ENCODE results near the gene ALK.

The ALK gene

DNA sequence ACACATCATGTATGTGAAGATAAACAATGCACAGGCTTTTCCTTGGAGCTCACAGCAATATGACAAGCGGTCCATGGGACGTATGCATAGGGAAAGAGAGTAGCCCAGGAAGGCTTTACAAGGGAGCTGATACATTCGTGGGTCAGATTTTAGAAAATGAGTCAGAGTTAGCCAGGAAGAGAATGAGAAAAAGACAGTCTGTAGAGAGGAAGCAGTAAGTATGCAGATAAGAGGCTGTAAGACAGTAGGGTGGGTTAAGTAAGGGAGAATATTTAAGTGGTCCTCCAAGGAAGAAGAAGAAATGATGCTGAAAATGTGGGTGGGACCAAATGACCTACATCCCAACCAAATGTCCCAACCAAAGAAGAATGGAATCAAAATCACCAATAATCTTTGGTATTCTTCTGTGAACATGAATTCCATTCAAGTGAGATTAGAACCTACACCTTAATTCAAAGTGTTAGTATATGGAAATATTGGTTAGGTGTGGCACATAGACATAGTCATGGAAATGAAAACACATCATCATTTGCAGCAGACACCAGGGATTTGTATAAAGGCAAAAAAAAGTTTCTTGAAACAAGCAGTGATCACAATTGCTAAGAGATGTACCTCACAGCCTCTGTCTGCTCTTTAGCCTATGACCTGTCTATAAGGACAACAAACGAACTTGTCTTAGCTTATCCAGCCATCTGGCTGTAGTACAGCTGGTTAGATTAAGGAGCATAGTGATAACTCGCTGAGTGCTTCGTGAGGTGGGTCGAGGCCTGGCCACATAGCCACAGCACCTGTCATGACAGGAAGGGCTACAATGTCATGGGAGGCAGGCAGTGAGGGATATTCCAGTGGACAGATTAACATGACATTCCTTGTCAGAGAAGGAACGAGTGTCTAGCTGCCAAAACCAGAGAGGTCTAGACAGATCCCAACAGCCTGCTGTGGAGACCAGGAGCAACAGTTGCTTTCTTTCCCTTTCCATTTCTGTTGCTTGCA, 133.6 kb downstream of the ALK start:
- FAIRE-seq, result no peak
- TF ChIP-seq, protein P1, sequence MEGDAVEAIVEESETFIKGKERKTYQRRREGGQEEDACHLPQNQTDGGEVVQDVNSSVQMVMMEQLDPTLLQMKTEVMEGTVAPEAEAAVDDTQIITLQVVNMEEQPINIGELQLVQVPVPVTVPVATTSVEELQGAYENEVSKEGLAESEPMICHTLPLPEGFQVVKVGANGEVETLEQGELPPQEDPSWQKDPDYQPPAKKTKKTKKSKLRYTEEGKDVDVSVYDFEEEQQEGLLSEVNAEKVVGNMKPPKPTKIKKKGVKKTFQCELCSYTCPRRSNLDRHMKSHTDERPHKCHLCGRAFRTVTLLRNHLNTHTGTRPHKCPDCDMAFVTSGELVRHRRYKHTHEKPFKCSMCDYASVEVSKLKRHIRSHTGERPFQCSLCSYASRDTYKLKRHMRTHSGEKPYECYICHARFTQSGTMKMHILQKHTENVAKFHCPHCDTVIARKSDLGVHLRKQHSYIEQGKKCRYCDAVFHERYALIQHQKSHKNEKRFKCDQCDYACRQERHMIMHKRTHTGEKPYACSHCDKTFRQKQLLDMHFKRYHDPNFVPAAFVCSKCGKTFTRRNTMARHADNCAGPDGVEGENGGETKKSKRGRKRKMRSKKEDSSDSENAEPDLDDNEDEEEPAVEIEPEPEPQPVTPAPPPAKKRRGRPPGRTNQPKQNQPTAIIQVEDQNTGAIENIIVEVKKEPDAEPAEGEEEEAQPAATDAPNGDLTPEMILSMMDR (IDR thresholded peaks at IDR 0.05; ENCODE audit: insufficient read depth, missing control alignments), result no peak
- no peak for DNase-seq (ENCODE audit: insufficient read length, low spot score)

DNA sequence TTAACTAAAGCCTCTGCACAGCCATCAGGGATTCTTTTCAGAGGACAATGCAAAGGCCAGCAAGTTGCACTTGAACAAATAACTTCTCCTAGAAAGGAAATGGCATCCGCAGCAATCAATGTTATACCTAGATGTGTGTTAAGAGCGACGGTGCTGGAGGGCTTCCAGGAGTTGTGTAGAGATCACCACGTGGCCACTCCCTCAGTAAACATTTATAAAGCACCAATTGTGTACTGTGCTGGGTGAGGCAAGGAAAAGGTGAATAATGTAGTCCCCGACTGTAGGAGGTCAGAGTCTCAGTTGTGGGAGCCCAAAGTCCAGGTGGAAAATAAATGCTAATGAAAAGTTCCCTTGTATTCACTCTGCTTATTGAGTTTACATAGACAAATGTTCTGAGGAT, 135.0 kb downstream of the ALK start:
- DNase-seq (ENCODE audit: insufficient read length, low spot score) (no peak), FAIRE-seq (no peak)
- TF ChIP-seq, protein P1 (IDR thresholded peaks at IDR 0.05; ENCODE audit: insufficient read depth, missing control alignments), result no peak

DNA sequence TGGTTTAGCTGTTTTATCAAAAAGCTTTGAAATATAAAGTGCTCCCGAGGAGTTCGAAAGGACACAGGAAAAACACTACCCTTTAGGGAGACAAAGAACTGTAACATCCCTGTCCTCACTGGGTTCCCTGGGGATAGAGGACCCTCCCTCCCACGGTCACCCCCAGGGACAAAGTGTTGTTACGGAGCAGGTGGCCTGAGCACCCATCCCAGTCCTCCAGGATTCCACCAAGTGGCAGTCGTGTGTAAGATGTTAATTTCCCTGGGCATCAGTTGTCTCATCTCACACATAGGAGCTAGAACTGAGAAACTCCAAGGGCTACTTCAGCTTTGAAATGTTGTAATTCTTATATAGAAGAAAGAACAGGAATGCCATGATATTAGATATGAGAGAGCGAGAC, 137.7 kb downstream of the ALK start:
- DNase-seq (ENCODE audit: insufficient read length, low spot score) (no peak), FAIRE-seq (no peak)
- TF ChIP-seq, protein P1 (IDR thresholded peaks at IDR 0.05; ENCODE audit: insufficient read depth, missing control alignments), result peak; percentile 17

DNA sequence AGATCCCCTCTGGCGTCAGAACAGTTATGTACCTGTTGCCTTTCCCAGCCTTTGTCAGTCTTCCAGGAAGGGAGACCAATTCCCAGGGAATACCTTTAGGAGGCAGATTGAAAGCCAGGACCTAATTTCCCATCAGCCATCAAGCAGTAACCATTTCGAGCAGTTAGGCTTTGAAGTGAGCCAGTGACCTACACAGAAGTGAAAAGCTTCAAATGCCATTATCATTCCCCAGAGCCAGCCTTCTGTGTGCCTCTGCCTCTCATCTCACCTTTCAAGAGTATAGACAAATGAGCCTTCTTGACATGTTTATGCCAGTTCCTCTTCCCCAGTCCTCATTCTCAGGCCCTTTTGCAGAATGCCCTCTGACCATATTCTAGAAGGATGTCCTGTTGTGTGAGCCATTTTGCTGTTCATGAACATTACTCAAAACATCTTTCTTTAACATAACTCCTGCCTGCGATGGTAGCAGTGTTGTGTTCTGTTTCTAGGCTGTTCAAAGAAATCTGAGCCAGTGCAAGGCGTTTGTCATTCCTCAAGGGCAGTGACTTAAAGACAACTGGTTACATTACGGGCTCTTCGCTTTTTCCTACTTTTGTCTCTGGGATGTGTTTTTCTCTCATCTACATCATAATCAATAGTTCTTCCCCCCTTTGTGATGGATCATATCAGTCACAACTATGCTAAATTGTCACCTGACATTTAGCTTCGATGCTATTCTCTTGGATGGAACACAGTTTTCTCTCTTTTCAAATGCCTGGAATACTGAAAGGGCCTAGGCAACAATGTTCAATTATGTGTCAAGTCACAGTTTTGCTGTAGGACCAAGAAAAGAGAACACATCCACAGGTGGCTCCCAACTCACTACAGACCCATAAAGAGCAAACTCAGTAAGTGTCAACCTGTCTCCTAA, 138.6 kb downstream of the ALK start:
- TF ChIP-seq, protein P1 (IDR thresholded peaks at IDR 0.05; ENCODE audit: insufficient read depth, missing control alignments), result no peak
- DNase-seq (ENCODE audit: insufficient read length, low spot score) (no peak), FAIRE-seq (no peak)

DNA sequence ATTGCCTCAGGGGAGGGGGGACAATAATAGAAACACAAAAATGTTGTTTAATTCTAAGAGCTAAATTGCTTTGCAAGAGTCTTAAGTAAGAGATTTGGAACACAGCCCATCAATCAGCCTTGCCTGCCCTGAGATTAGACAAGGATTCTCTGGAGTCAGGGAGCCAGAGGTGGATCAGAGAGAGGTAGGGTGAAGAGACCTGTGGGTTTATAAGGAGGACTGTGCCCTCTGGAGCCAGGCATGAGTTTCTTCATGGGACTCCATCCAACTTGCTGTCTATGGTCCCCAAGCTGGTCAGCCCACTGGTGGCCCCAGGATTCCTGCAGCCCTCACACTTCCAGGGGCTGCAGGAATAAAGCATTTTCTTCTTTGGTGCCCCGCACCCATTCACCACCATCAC, 139.3 kb downstream of the ALK start:
- DNase-seq (ENCODE audit: insufficient read length, low spot score) (no peak), FAIRE-seq (no peak)
- TF ChIP-seq, protein P1 (IDR thresholded peaks at IDR 0.05; ENCODE audit: insufficient read depth, missing control alignments), result peak; percentile 31

DNA sequence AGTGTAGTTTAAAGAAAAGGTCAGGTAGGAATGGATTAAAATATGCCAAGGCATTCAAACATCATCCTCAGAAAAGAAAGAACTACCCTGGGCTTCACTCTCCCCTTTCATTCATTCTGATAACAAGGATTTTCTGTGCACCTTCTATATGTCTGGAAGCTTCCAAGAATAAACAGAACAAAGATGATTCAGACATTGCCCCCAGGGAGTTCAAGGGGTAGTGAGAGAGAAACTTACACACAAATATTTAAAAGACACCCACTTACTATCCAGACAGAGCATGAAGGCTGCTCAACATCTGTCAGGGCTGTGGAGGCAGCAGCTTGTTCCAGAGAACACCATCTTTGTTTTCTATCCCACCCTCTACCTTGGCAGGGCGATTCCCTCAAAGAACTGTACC, 140.5 kb downstream of the ALK start:
- FAIRE-seq, result no peak

More for the DNA sequence above, 140.5 kb downstream of the ALK start:
- no peak for DNase-seq (ENCODE audit: insufficient read length, low spot score)
- TF ChIP-seq, protein P1 (IDR thresholded peaks at IDR 0.05; ENCODE audit: insufficient read depth, missing control alignments), result no peak

Measured in D721Med (cell line).